HEK293 (cell line): ENCODE measurements around the gene TEX52.

Experiments
- GLI4 ChIP-seq: fragments of 450-650 bp; formaldehyde crosslinking; IDR thresholded peaks from 2 replicates; pipeline ENCODE4 v1.5.1; 2016; ENCODE audit warnings: missing biosample characterization, missing genetic modification characterization
- KLF7 ChIP-seq: fragments of 450-650 bp; formaldehyde crosslinking; IDR thresholded peaks from 2 replicates; pipeline ENCODE4 v1.5.1; 2016; ENCODE audit warnings: missing biosample characterization, missing genetic modification characterization, borderline replicate concordance
- SETDB1 ChIP-seq: IDR thresholded peaks from one replicate; pipeline ENCODE4 v1.6.1; 2017; ENCODE audit warnings: mild to moderate bottlenecking, low read length, moderate library complexity, mixed read lengths; ENCODE audit not compliant: insufficient read length
- YY1 ChIP-seq: fragments of 450-650 bp; formaldehyde crosslinking; IDR thresholded peaks from 2 replicates; pipeline ENCODE4 v1.5.1; 2018; ENCODE audit warnings: missing biosample characterization, missing genetic modification characterization
- ZNF138 ChIP-seq: fragments of 450-650 bp; formaldehyde crosslinking; IDR thresholded peaks from 2 replicates; pipeline ENCODE4 v1.5.1; 2016; ENCODE audit warnings: missing biosample characterization, missing genetic modification characterization, borderline replicate concordance
- ZNF140 ChIP-seq: fragments of 450-650 bp; formaldehyde crosslinking; IDR thresholded peaks from 2 replicates; pipeline ENCODE4 v1.5.1; 2016; ENCODE audit warnings: missing biosample characterization, missing genetic modification characterization
- ZNF2 ChIP-seq: fragments of 450-650 bp; formaldehyde crosslinking; IDR thresholded peaks from 2 replicates; pipeline ENCODE4 v1.5.1; 2016; ENCODE audit warnings: missing biosample characterization, missing genetic modification characterization
- ZNF214 ChIP-seq: fragments of 450-650 bp; formaldehyde crosslinking; IDR thresholded peaks from 2 replicates; pipeline ENCODE4 v1.5.1; 2017; ENCODE audit warnings: missing biosample characterization, mild to moderate bottlenecking, missing genetic modification characterization, borderline replicate concordance
- ZNF221 ChIP-seq: fragments of 450-650 bp; formaldehyde crosslinking; IDR thresholded peaks from 2 replicates; pipeline ENCODE4 v1.5.1; 2017; ENCODE audit warnings: missing biosample characterization, missing genetic modification characterization, borderline replicate concordance
- ZNF266 ChIP-seq: fragments of 450-650 bp; formaldehyde crosslinking; IDR thresholded peaks from 2 replicates; pipeline ENCODE4 v1.5.1; 2016; ENCODE audit warnings: missing biosample characterization, missing genetic modification characterization, low read depth
- ZNF335 ChIP-seq: fragments of 450-650 bp; formaldehyde crosslinking; conservative IDR thresholded peaks from 2 replicates; pipeline ENCODE4 v1.5.1; 2016; ENCODE audit warnings: missing biosample characterization, missing genetic modification characterization
- ZNF341 ChIP-seq: fragments of 450-650 bp; formaldehyde crosslinking; IDR thresholded peaks from 2 replicates; pipeline ENCODE4; 2016; ENCODE audit warnings: low read depth, missing biosample characterization, missing genetic modification characterization
- ZNF404 ChIP-seq: fragments of 450-650 bp; formaldehyde crosslinking; IDR thresholded peaks from 2 replicates; pipeline ENCODE4 v1.5.1; 2017; ENCODE audit warnings: missing biosample characterization, missing genetic modification characterization
- ZNF48 ChIP-seq: fragments of 450-650 bp; formaldehyde crosslinking; IDR thresholded peaks from 2 replicates; pipeline ENCODE4 v1.5.1; 2016; ENCODE audit warnings: missing biosample characterization, missing genetic modification characterization
- ZNF514 ChIP-seq: fragments of 450-650 bp; formaldehyde crosslinking; IDR thresholded peaks from 2 replicates; pipeline ENCODE4 v1.5.1; 2016; ENCODE audit warnings: missing biosample characterization, missing genetic modification characterization
- ZNF560 ChIP-seq: fragments of 450-650 bp; formaldehyde crosslinking; IDR thresholded peaks from 2 replicates; pipeline ENCODE4 v1.5.1; 2017; ENCODE audit warnings: missing biosample characterization, missing genetic modification characterization, borderline replicate concordance
- ZNF610 ChIP-seq: fragments of 450-650 bp; formaldehyde crosslinking; IDR thresholded peaks from 2 replicates; pipeline ENCODE4 v1.5.1; 2016; ENCODE audit warnings: missing biosample characterization, missing genetic modification characterization, borderline replicate concordance
- ZNF654 ChIP-seq: fragments of 450-650 bp; formaldehyde crosslinking; IDR thresholded peaks from 2 replicates; pipeline ENCODE4 v1.5.1; 2016; ENCODE audit warnings: low read depth, missing biosample characterization, missing genetic modification characterization
- ZNF76 ChIP-seq: fragments of 450-650 bp; formaldehyde crosslinking; IDR thresholded peaks from 2 replicates; pipeline ENCODE4; 2016; ENCODE audit warnings: low read depth, missing biosample characterization, missing genetic modification characterization, borderline replicate concordance
- ZNF776 ChIP-seq: fragments of 450-650 bp; formaldehyde crosslinking; IDR thresholded peaks from 2 replicates; pipeline ENCODE4 v1.5.0; 2017; ENCODE audit warnings: missing biosample characterization, missing genetic modification characterization, borderline replicate concordance
- ZNF785 ChIP-seq: fragments of 450-650 bp; formaldehyde crosslinking; IDR thresholded peaks from 2 replicates; pipeline ENCODE4 v1.5.1; 2016; ENCODE audit warnings: missing biosample characterization, missing genetic modification characterization
- ZNF843 ChIP-seq: fragments of 450-650 bp; formaldehyde crosslinking; IDR thresholded peaks from 2 replicates; pipeline ENCODE4 v1.5.1; 2016; ENCODE audit warnings: missing biosample characterization, missing genetic modification characterization
- TF ChIP-seq, protein P1 (sequence below): fragments of 450-650 bp; formaldehyde crosslinking; IDR thresholded peaks from 2 replicates; pipeline ENCODE4 v1.5.1; 2017; ENCODE audit warnings: missing biosample characterization, missing genetic modification characterization
- TF ChIP-seq, protein P2 (sequence below): fragments of 450-650 bp; formaldehyde crosslinking; IDR thresholded peaks from 2 replicates; pipeline ENCODE4 v1.5.1; 2016; ENCODE audit warnings: missing biosample characterization, missing genetic modification characterization
- TF ChIP-seq, protein P3 (sequence below): fragments of 450-650 bp; formaldehyde crosslinking; IDR thresholded peaks from 2 replicates; pipeline ENCODE4 v1.5.1; 2016; ENCODE audit warnings: missing biosample characterization, missing genetic modification characterization
- TF ChIP-seq, protein P4 (sequence below): fragments of 450-650 bp; formaldehyde crosslinking; IDR thresholded peaks from 2 replicates; pipeline ENCODE4 v1.5.1; 2016; ENCODE audit warnings: missing biosample characterization, missing genetic modification characterization
- TF ChIP-seq, protein P5 (sequence below): fragments of 450-650 bp; formaldehyde crosslinking; IDR thresholded peaks from 2 replicates; pipeline ENCODE4 v1.5.1; 2017; ENCODE audit warnings: missing biosample characterization, mild to moderate bottlenecking, missing genetic modification characterization, moderate library complexity

TEX52 gene

DNA sequence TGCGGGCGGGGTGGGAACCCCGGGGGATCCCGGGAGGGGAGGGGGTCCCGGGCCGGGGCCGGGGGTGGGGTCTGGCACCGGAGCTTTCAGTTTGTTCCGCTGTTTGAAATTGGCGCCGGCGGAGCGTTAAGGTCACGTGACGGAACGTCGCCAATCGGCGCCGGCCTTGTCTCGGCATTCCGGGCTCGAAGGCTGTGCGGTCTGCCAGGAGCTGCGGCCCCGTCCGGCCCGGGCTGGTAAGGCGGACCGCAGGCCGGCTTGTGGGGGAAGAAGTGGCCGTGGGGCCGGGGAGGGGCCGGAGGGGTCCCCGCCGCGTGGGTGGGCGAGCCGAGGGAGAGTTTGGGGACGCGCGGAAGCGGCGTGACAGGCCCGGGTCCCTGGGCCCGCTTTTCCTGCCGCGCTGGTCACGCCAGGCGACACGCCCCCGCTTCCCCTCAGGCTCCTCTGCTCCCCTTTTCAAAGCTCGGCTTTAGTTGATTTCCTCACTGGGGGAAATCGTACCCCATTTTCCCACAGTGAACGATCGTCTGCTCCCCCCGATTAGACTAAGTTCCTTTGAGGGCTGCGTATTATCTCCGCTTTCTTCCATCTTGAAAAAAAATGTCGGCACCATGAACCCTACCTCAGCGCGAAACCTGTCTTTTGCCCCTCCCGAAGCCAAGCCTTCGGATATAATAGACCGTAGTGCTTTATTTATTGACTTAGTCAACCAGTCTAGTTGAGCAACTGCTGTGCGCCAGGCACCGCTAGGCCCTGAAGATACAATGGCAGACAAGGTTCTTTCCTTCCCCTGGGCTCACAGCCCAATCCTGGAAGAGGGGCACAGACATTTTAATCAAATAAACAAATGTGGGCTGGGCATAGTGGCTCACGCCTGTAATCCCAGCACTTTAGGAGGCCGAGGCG lies 20.5 kb upstream of the TEX52 start, which contains the start of the genes FOXM1 and RHNO1 (continued):
- TF ChIP-seq ZNF341 (tag by site-specific recombination): peak; percentile 55
- no peak for TF ChIP-seq ZNF776
- TF ChIP-seq, protein P1, sequence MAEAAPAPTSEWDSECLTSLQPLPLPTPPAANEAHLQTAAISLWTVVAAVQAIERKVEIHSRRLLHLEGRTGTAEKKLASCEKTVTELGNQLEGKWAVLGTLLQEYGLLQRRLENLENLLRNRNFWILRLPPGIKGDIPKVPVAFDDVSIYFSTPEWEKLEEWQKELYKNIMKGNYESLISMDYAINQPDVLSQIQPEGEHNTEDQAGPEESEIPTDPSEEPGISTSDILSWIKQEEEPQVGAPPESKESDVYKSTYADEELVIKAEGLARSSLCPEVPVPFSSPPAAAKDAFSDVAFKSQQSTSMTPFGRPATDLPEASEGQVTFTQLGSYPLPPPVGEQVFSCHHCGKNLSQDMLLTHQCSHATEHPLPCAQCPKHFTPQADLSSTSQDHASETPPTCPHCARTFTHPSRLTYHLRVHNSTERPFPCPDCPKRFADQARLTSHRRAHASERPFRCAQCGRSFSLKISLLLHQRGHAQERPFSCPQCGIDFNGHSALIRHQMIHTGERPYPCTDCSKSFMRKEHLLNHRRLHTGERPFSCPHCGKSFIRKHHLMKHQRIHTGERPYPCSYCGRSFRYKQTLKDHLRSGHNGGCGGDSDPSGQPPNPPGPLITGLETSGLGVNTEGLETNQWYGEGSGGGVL: no peak; the same call in 1 of the 2 replicates
- TF ChIP-seq ZNF48 (tag by site-specific recombination): no peak
- TF ChIP-seq, protein P2, sequence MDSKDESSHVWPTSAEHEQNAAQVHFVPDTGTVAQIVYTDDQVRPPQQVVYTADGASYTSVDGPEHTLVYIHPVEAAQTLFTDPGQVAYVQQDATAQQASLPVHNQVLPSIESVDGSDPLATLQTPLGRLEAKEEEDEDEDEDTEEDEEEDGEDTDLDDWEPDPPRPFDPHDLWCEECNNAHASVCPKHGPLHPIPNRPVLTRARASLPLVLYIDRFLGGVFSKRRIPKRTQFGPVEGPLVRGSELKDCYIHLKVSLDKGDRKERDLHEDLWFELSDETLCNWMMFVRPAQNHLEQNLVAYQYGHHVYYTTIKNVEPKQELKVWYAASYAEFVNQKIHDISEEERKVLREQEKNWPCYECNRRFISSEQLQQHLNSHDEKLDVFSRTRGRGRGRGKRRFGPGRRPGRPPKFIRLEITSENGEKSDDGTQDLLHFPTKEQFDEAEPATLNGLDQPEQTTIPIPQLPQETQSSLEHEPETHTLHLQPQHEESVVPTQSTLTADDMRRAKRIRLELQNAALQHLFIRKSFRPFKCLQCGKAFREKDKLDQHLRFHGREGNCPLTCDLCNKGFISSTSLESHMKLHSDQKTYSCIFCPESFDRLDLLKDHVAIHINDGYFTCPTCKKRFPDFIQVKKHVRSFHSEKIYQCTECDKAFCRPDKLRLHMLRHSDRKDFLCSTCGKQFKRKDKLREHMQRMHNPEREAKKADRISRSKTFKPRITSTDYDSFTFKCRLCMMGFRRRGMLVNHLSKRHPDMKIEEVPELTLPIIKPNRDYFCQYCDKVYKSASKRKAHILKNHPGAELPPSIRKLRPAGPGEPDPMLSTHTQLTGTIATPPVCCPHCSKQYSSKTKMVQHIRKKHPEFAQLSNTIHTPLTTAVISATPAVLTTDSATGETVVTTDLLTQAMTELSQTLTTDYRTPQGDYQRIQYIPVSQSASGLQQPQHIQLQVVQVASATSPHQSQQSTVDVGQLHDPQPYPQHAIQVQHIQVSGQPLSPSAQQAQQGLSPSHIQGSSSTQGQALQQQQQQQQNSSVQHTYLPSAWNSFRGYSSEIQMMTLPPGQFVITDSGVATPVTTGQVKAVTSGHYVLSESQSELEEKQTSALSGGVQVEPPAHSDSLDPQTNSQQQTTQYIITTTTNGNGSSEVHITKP: no peak
- TF ChIP-seq ZNF221 (tag by site-specific recombination): no peak
- TF ChIP-seq GLI4 (tag by site-specific recombination): peak; percentile 97
- TF ChIP-seq KLF7 (tag by site-specific recombination): 0 out of 2 replicates have a peak, but pooled peaks have one; percentile 23
- TF ChIP-seq, protein P3, sequence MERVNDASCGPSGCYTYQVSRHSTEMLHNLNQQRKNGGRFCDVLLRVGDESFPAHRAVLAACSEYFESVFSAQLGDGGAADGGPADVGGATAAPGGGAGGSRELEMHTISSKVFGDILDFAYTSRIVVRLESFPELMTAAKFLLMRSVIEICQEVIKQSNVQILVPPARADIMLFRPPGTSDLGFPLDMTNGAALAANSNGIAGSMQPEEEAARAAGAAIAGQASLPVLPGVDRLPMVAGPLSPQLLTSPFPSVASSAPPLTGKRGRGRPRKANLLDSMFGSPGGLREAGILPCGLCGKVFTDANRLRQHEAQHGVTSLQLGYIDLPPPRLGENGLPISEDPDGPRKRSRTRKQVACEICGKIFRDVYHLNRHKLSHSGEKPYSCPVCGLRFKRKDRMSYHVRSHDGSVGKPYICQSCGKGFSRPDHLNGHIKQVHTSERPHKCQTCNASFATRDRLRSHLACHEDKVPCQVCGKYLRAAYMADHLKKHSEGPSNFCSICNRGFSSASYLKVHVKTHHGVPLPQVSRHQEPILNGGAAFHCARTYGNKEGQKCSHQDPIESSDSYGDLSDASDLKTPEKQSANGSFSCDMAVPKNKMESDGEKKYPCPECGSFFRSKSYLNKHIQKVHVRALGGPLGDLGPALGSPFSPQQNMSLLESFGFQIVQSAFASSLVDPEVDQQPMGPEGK (tag by site-specific recombination): peak; percentile 84
- TF ChIP-seq ZNF785: no peak
- TF ChIP-seq ZNF266 (tag by site-specific recombination): no peak
- TF ChIP-seq ZNF610 (tag by site-specific recombination): no peak; the same call in 1 of the 2 replicates
- no peak for TF ChIP-seq ZNF140 (tag by site-specific recombination)
- TF ChIP-seq, protein P4, sequence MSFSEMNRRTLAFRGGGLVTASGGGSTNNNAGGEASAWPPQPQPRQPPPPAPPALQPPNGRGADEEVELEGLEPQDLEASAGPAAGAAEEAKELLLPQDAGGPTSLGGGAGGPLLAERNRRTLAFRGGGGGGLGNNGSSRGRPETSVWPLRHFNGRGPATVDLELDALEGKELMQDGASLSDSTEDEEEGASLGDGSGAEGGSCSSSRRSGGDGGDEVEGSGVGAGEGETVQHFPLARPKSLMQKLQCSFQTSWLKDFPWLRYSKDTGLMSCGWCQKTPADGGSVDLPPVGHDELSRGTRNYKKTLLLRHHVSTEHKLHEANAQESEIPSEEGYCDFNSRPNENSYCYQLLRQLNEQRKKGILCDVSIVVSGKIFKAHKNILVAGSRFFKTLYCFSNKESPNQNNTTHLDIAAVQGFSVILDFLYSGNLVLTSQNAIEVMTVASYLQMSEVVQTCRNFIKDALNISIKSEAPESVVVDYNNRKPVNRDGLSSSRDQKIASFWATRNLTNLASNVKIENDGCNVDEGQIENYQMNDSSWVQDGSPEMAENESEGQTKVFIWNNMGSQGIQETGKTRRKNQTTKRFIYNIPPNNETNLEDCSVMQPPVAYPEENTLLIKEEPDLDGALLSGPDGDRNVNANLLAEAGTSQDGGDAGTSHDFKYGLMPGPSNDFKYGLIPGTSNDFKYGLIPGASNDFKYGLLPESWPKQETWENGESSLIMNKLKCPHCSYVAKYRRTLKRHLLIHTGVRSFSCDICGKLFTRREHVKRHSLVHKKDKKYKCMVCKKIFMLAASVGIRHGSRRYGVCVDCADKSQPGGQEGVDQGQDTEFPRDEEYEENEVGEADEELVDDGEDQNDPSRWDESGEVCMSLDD (tag by site-specific recombination): peak; percentile 80
- no peak for TF ChIP-seq ZNF560 (tag by site-specific recombination)
- TF ChIP-seq ZNF654 (tag by site-specific recombination): no peak
- TF ChIP-seq SETDB1: no peak
- TF ChIP-seq ZNF76 (tag by site-specific recombination): peak; percentile 59; the same call in 1 of the 2 replicates
- no peak for TF ChIP-seq ZNF843 (tag by site-specific recombination)
- TF ChIP-seq ZNF404 (tag by site-specific recombination): no peak
- TF ChIP-seq ZNF138 (tag by site-specific recombination): no peak
- no peak for TF ChIP-seq ZNF2 (tag by site-specific recombination)
- TF ChIP-seq YY1 (tag by site-specific recombination): peak; percentile 90
- TF ChIP-seq, protein P5, sequence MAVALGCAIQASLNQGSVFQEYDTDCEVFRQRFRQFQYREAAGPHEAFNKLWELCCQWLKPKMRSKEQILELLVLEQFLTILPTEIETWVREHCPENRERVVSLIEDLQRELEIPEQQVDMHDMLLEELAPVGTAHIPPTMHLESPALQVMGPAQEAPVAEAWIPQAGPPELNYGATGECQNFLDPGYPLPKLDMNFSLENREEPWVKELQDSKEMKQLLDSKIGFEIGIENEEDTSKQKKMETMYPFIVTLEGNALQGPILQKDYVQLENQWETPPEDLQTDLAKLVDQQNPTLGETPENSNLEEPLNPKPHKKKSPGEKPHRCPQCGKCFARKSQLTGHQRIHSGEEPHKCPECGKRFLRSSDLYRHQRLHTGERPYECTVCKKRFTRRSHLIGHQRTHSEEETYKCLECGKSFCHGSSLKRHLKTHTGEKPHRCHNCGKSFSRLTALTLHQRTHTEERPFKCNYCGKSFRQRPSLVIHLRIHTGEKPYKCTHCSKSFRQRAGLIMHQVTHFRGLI (tag by site-specific recombination): 0 out of 2 replicates have a peak, but pooled peaks have one; percentile 12
- TF ChIP-seq ZNF335: peak; percentile 69
- no peak for TF ChIP-seq ZNF514
- TF ChIP-seq ZNF214 (tag by site-specific recombination): no peak
